Purkinje cell (primary cell): ENCODE data around the gene AHI1. TPM values are rescaled to one million over a fixed set of nuclear protein-coding genes. Genes with fewer than 3 reads are reported as not detected.

Experiments
- polyA plus RNA-seq: library from polyadenylated mRNA; unstranded; fragments of >200 nt; fragmentation: Nextera tagmentation; gene quantifications from 2 replicates; pipeline ENCODE4 v1.2.1, GENCODE V29; 2014

Gene AHI1
- polyA plus RNA-seq: 195 and 218 TPM in 2 replicates

DNA sequence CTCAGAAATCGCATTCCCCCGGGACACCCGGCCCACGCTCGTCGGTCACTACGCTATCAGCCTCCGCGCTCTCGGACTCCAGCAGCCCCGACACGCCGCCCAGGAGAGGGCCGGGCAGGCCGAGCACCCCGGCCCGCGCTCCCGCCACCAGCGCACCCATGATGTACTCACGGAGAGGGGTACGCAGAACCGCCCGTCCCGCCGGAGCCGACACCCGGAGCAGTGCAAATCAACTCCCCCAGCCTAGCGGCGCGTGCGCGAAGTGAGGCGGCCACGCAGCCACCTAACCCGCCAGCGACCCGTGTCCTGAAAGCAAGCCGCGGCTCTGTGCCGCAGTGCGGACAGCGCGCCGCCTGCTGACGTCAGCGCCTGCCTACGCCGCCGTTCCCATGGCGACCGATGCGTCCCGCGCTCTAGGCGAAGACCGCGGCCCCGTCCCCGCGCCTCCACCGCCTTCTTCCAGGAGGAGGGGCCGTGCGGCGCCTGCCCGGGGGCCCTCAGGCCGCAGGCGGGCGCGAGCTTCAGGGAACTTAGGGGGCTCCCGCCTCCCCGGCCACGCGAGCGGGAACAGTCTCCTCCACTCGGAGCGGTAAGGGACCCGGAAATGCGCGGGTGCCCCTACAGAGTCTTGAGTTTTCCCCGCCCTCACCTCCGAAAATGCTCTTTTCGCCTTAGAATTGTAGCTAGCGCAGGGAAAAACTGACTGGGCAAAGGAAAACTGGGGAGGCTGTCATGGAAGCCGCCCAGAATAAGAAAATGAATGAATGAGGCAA lies at the start of gene AHI1:
Gene AHI1 (minus strand): TSS at position 329 of the 773 bp plus-strand sequence. CDS start 5,503 bp downstream, outside the sequence.

